ENCODE measurements around the gene RASGRF2. TPM values are rescaled to one million over a fixed set of nuclear protein-coding genes. Genes with fewer than 3 reads are reported as not detected.

RASGRF2 gene
- total RNA-seq, 1 donor from 2014 or later, result 2.6 TPM

DNA sequence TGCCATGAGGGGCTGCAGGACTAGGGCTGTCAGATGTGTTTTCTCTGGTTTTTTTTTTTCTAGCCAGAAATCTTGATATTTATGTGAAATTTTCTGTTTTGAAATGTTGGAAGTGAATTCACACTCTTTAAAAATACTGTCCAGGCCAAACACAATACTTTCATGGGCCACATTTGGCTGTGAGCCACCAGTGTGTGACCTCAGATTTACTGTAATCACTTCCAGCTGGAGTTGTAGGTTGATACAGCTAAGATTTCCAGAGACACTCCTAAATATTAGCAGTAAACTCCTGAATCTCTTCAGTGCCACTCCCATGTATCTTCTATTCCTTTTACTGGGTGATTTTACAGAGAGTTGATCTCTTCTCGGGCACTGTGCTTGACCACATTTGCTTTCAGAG, 180.8 kb downstream of the RASGRF2 start:
- DNase-seq (ENCODE audit: low read depth), result no peak
- H3K4me3 ChIP-seq (ENCODE audit: low read depth, low read length), result no peak overlapping the region
- TF ChIP-seq, protein P1, sequence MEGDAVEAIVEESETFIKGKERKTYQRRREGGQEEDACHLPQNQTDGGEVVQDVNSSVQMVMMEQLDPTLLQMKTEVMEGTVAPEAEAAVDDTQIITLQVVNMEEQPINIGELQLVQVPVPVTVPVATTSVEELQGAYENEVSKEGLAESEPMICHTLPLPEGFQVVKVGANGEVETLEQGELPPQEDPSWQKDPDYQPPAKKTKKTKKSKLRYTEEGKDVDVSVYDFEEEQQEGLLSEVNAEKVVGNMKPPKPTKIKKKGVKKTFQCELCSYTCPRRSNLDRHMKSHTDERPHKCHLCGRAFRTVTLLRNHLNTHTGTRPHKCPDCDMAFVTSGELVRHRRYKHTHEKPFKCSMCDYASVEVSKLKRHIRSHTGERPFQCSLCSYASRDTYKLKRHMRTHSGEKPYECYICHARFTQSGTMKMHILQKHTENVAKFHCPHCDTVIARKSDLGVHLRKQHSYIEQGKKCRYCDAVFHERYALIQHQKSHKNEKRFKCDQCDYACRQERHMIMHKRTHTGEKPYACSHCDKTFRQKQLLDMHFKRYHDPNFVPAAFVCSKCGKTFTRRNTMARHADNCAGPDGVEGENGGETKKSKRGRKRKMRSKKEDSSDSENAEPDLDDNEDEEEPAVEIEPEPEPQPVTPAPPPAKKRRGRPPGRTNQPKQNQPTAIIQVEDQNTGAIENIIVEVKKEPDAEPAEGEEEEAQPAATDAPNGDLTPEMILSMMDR (conservative IDR thresholded peaks at IDR 0.05; ENCODE audit: low read depth, low read length), result no peak

DNA sequence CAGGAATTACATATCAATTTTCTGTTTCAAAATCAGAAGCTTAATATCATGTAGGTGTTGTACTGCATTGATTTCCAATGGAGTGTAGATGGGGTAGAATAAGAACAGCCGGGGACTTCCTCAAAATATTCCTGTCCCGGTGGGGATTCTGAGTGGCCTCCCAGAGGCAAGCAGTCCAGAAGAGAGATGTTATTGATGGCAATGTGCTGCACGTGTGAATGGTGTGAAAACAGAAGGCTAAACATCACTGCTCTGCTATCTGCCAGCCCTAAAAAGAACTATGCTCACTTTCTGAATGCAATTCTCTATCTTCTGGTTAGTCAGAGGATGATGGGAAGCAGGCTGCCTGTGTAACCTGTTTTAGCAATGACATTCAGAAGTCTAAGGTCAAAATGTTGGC, 181.9 kb downstream of the RASGRF2 start:
- TF ChIP-seq, protein P1 (conservative IDR thresholded peaks at IDR 0.05; ENCODE audit: low read depth, low read length), result no peak
- no peak overlapping the region for H3K4me3 ChIP-seq (ENCODE audit: low read depth, low read length)
- no peak for DNase-seq (ENCODE audit: low read depth)

DNA sequence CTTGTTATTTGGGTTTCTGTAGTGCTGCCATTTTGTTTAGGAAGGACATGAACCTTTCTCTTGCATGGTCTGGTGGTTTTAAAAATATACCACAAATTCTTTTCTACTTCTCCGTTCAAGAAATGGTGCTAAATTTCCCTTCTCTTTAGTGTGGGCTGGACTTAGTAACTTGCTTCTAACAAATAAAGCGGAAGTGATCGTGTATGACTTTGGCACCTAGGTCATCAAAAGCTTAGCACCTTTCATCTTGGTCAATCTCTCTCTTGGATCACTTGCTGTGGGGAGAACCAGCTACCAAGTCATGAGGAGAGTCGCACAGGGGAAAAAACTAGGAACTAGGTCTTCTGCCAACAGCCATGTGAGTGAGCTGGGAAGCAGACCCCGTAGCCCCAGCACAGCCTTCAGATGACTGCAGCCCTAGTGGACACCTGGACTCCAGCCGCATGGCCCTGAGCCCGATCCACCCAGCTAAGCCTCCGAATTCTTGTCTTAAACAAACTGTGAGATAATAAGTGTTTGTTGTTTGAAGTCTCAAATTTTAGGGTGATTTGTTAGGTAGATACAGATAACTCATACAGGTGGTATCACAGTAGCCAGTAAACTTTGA, 185.3 kb downstream of the RASGRF2 start:
- no peak for DNase-seq (ENCODE audit: low read depth)
- TF ChIP-seq, protein P1 (conservative IDR thresholded peaks at IDR 0.05; ENCODE audit: low read depth, low read length), result no peak
- H3K4me3 ChIP-seq (ENCODE audit: low read depth, low read length), result no peak overlapping the region

DNA sequence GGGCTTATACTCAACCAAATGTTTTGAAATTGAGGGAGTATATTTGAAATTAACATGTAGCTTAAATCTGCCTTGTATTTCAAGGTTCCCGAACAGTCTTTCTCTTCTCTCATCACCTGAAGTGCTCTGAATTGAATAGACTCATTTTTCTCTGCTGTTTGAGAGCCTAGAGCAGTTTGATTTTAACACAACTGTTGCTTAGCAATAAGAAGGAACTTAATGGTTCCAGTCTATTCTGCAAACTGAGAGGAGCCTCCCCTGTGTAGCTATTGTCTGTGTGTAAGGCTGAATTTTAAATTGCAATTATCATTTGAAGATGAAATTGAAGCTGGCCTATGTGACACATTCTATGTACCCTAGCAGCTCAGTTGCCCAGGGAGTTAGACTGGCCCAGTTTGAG, 185.9 kb downstream of the RASGRF2 start:
- DNase-seq (ENCODE audit: low read depth), result no peak
- H3K4me3 ChIP-seq (ENCODE audit: low read depth, low read length), result no peak overlapping the region
- TF ChIP-seq, protein P1 (conservative IDR thresholded peaks at IDR 0.05; ENCODE audit: low read depth, low read length), result no peak

DNA sequence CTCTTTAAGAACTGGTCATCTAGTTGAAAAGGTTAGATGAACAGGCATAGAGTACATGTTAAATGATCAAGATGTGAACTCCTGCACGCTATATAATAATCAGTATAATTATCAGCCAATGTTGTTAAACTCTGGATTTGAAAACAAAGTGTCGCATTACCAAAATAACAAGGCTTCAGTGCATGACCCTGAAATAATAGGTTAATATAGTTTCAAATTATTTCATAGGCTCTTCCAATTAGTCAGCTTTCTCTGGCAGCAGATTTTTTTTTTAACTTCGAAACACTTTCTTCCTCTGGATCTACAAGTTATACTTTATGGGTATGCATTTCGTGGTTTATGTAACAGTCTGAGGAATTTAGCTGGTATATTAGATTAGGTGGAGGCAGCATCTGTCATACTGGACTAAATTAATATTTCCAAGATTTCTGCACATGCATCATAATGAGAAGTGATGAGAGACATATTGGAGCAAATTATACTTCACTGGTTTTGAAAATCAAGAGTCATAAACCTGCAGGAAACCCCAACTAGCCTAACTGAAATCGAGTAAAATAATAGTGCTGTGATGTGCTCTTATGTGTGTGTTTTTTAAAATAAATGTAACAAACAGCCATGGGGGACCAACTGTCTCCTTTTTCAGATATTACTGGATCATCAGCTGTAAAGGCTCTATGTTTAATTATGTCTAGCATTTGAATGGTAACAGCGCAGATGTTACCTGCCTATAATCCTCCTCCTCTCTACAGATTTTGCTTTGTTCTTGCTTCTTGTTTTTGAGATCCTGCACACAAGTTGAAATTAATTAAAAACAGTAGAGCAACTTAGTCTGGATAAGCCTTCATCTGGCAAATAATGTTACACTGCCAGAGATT, 187.1 kb downstream of the RASGRF2 start:
- TF ChIP-seq, protein P1 (conservative IDR thresholded peaks at IDR 0.05; ENCODE audit: low read depth, low read length), result no peak
- no peak for DNase-seq (ENCODE audit: low read depth)
- H3K4me3 ChIP-seq (ENCODE audit: low read depth, low read length), result no peak overlapping the region

DNA sequence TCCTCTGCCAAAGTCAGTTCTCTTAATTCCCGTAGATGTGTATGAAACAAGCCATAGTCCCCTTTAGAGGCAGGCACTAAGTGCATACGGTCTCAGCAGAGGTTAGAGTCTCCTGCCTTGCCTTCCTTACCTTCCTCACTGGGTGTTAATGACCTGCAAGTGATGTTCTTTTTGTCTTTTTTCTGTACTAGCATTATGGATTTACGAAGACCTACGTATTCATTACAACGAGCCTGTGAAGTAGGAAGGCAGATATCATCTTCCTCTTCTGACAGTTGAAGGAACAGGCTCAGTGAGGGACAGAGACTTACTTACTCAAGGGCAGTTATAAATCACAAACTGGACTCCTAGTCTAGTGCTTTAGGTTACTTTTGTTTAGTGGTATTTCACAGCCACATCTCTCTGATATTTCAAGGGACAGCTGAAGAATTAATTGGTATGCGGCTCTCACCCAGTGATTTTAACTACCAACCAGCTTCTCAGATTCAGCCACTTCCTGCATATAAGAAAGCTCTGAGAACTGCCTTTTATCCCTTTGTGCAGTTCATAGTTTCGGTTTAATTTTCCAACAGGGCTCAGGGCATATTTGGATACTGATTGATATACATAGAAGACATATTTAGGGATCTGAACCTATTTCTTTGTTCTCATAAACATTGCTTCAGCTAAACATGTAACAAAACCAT, 187.9 kb downstream of the RASGRF2 start:
- H3K4me3 ChIP-seq (ENCODE audit: low read depth, low read length), result no peak overlapping the region
- no peak for DNase-seq (ENCODE audit: low read depth)
- TF ChIP-seq, protein P1 (conservative IDR thresholded peaks at IDR 0.05; ENCODE audit: low read depth, low read length), result no peak

All from epithelial cell of proximal tubule (primary cell).